ENCODE data around the gene PRKCH.
"Not testable (repeated sequence)": the region's sequence is repeated elsewhere in the genome, so short reads cannot be mapped to it uniquely, and the experiment has no call there.

The PRKCH gene

GRCh38 chr14:61406198-61406597, 84.8 kb downstream of the PRKCH start:
- H3K4me3 ChIP-seq = no peak overlapping the region
- no peak for DNase-seq
- no peak overlapping the region for H3K27ac ChIP-seq
- intact Hi-C loops (cut with DNase I; ENCODE audit: low total_unique reads) = no loop called here
- no peaks in the 10 kb centered on the region for H3K4me1 ChIP-seq
- no peaks in the 10 kb centered on the region for H3K27me3 ChIP-seq
- no peak for TF ChIP-seq CTCF (IDR thresholded peaks at IDR 0.05)
- H3K9me3 ChIP-seq = no peaks in the 10 kb centered on the region
- H3K36me3 ChIP-seq = no peaks in the 10 kb centered on the region

GRCh38 chr14:61406675-61407074, 85.3 kb downstream of the PRKCH start:
- no peak for TF ChIP-seq CTCF (IDR thresholded peaks at IDR 0.05)
- DNase-seq = no peak
- Histone ChIP-seq H3K36me3 (no peaks in the 10 kb centered on the region), H3K27me3 (no peaks in the 10 kb centered on the region), H3K27ac (no peak overlapping the region), H3K9me3 (no peaks in the 10 kb centered on the region), H3K4me3 (no peak overlapping the region), H3K4me1 (no peaks in the 10 kb centered on the region)
- intact Hi-C loops (cut with DNase I; ENCODE audit: low total_unique reads) = no loop called here

- H3K4me3 ChIP-seq = no peak overlapping the region
- no peak for DNase-seq
- H3K4me1 ChIP-seq = no peaks in the 10 kb centered on the region
- H3K27me3 ChIP-seq = no peaks in the 10 kb centered on the region
- intact Hi-C loops (cut with DNase I; ENCODE audit: low total_unique reads) = no loop called here
- H3K36me3 ChIP-seq = no peaks in the 10 kb centered on the region
- no peaks in the 10 kb centered on the region for H3K9me3 ChIP-seq
- no peak for TF ChIP-seq CTCF (IDR thresholded peaks at IDR 0.05)
- H3K27ac ChIP-seq = no peak overlapping the region
Observed at GRCh38 chr14:61408498-61408897, 87.1 kb downstream of the PRKCH start.

- Histone ChIP-seq H3K27me3 (no peaks in the 10 kb centered on the region), H3K4me1 (no peaks in the 10 kb centered on the region), H3K9me3 (no peaks in the 10 kb centered on the region), H3K36me3 (no peaks in the 10 kb centered on the region), H3K27ac (no peak overlapping the region), H3K4me3 (no peak overlapping the region)
- no peak for DNase-seq
- TF ChIP-seq CTCF (IDR thresholded peaks at IDR 0.05) = no peak
- intact Hi-C loops (cut with DNase I; ENCODE audit: low total_unique reads) = no loop called here
Observed at GRCh38 chr14:61409782-61410181, 88.4 kb downstream of the PRKCH start.

GRCh38 chr14:61415934-61416333, 94.6 kb downstream of the PRKCH start:
- intact Hi-C loops (cut with DNase I; ENCODE audit: low total_unique reads); DNase-seq; H3K36me3 ChIP-seq; H3K27me3 ChIP-seq; H3K27ac ChIP-seq; H3K9me3 ChIP-seq; H3K4me3 ChIP-seq: not testable (repeated sequence)
- H3K4me1 ChIP-seq = peaks cover 0 to 26% (median 21%) of the 10 kb centered on the region in 4 donors

- H3K27me3 ChIP-seq = no peaks in the 10 kb centered on the region
- intact Hi-C loops (cut with DNase I; ENCODE audit: low total_unique reads) = no loop called here
- TF ChIP-seq CTCF (IDR thresholded peaks at IDR 0.05) = no peak
- DNase-seq = no peak
- H3K9me3 ChIP-seq = no peaks in the 10 kb centered on the region
- no peak overlapping the region for H3K4me3 ChIP-seq
- no peaks in the 10 kb centered on the region for H3K36me3 ChIP-seq
- H3K27ac ChIP-seq = no peak overlapping the region
- peaks cover 0 to 26% (median 21%) of the 10 kb centered on the region in 4 donors for H3K4me1 ChIP-seq
Observed at GRCh38 chr14:61416591-61416990, 95.2 kb downstream of the PRKCH start.

All from tibial artery (tissue), 4 donors.